Skeletal muscle satellite cell (primary cell): ENCODE data around the gene TTC28.
A peak's percentile ranks its signal among the peaks of the same experiment; 100 is the strongest.

ENCODE experiments used
- H3K27me3 ChIP-seq: 2 replicates; pipeline ENCODE4 v1.7.0; 2013; ENCODE audit warnings: low read length; ENCODE audit not compliant: control insufficient read depth, insufficient read depth
- H3K36me3 ChIP-seq: 2 replicates; pipeline ENCODE4 v1.7.0; 2013; ENCODE audit warnings: mild to moderate bottlenecking, control low read depth, low read length; ENCODE audit not compliant: insufficient read depth
- H3K4me1 ChIP-seq: 2 replicates; pipeline ENCODE4 v1.7.0; 2013; ENCODE audit warnings: low read length; ENCODE audit not compliant: control insufficient read depth, insufficient read depth
- H3K4me2 ChIP-seq: 2 replicates; pipeline ENCODE4 v1.7.0; 2013; ENCODE audit warnings: mild to moderate bottlenecking, low read length
- H3K4me3 ChIP-seq: 2 replicates; pipeline ENCODE4 v1.7.0; 2013; ENCODE audit warnings: low read length
- H3K9ac ChIP-seq: 2 replicates; pipeline ENCODE4 v1.7.0; 2013; ENCODE audit warnings: mild to moderate bottlenecking, low read depth, low read length, moderate library complexity
- H3K9me3 ChIP-seq: replicated peaks from 2 replicates; pipeline ENCODE4 v1.7.0; 2013; ENCODE audit warnings: mild to moderate bottlenecking, control low read depth, low read length

Gene TTC28

DNA sequence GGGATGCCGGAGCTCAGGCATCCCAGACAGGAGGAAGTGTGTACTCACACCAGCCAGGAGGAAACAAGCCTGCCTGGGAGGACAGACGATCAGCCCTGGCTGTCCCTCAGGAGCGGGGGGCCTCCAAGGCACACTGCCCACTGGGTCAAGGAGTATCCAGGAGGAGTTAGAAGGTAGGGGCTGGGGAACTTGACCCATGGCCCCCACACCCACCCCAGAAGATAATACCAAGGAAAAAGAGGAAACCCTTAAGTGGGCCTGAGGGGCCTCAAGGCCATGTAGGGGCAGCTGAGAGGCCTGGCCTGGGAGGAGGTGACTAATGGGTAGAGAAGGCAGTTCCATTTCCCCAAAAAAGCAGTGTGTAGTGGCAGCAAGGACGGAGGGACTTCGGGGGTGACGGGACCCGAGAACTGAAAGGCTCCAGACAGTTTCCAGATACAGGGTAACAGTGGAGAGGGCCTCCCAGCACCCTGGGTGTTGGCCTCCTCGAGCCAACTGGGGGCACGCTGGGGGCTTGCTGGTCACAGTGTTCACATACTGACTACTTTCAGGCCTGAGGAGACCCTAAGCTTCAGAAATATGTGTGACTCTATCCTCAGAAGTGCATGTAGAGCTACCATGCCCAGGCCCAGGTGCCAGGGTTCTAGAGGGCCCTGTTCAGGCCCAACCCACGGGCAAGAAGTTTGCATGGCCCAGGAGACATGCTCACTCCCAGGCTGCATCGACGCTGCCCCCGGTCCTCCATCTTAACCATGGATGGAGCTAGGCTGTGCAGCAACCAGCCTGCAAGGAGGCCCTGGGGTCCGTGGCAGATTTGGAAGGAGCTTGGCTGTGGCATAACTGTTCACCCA is 684.9 kb downstream of the TTC28 start:
- Histone ChIP-seq H3K27me3 (no peaks in the 10 kb centered on the region), H3K4me3 (no peak overlapping the region), H3K9me3 (no peaks in the 10 kb centered on the region), H3K9ac (no peak overlapping the region), H3K4me1 (peaks cover 4% of the 10 kb centered on the region), H3K4me2 (no peak overlapping the region), H3K36me3 (peaks cover 6% of the 10 kb centered on the region)

DNA sequence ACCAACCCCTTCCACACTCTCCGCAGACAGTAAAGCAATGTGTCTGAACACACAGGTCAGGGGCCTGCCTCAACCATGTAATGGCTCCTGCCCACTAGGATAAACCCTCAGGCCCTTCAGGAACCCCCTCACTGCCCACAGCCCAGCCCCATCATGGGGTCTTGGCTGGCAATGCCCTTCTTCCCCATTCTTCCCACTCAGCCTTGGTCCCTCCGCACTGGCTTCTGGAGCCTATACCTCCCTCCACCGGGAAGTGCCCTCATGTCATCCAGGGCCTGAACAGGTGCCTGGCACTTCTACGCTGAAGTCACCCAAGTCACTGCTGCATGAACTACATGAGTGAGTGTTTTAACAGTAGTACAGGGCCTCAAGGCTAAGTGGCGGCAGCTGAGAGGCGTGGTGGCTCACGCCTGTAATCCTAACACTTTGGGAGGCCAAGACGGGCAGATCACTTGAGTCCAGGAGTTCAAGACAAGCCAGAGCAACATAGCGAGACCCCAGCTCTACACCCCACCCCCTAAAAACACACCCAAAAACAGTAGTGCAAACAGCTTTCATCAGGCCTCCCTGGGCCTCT is 685.8 kb downstream of the TTC28 start:
- no peak overlapping the region for H3K9ac ChIP-seq
- peaks cover 6% of the 10 kb centered on the region for H3K36me3 ChIP-seq
- no peaks in the 10 kb centered on the region for H3K27me3 ChIP-seq
- H3K9me3 ChIP-seq: no peaks in the 10 kb centered on the region
- H3K4me1 ChIP-seq: peaks cover 4% of the 10 kb centered on the region
- H3K4me2 ChIP-seq: no peak overlapping the region
- H3K4me3 ChIP-seq: no peak overlapping the region

DNA sequence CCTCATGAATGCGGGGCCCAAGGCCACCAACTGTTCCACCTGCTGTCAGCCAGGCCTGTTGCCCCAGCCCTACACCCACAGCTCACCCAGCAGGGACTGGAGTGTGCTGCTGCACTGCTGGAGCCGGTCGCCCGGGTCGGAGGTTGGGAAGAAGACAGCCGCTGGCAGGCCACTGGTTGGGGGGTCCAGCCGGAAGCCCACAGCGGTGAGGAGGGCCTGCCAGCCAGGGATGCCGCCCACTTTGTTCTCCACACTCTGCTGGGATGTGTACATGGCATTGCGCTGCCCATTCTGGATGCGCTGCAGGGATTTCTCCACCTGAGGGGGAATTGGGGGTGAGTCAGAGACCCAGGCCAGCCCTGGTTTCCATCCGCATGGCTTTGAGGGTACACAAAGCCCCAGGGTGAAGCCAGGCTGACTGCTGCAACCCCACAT is 686.4 kb downstream of the TTC28 start:
- no peak overlapping the region for H3K4me3 ChIP-seq
- H3K9ac ChIP-seq: no peak overlapping the region
- H3K4me1 ChIP-seq: peaks cover 4% of the 10 kb centered on the region
- H3K27me3 ChIP-seq: no peaks in the 10 kb centered on the region
- H3K36me3 ChIP-seq: peaks cover 6% of the 10 kb centered on the region
- H3K4me2 ChIP-seq: no peak overlapping the region
- H3K9me3 ChIP-seq: no peaks in the 10 kb centered on the region

- Histone ChIP-seq H3K27me3 (no peaks in the 10 kb centered on the region), H3K9me3 (no peaks in the 10 kb centered on the region), H3K36me3 (peaks cover 6% of the 10 kb centered on the region), H3K4me3 (no peak overlapping the region), H3K4me2 (no peak overlapping the region), H3K9ac (no peak overlapping the region), H3K4me1 (peaks cover 10% of the 10 kb centered on the region)
Observed at GRCh38 chr22:27992294-27993165, 687.1 kb downstream of the TTC28 start.

DNA sequence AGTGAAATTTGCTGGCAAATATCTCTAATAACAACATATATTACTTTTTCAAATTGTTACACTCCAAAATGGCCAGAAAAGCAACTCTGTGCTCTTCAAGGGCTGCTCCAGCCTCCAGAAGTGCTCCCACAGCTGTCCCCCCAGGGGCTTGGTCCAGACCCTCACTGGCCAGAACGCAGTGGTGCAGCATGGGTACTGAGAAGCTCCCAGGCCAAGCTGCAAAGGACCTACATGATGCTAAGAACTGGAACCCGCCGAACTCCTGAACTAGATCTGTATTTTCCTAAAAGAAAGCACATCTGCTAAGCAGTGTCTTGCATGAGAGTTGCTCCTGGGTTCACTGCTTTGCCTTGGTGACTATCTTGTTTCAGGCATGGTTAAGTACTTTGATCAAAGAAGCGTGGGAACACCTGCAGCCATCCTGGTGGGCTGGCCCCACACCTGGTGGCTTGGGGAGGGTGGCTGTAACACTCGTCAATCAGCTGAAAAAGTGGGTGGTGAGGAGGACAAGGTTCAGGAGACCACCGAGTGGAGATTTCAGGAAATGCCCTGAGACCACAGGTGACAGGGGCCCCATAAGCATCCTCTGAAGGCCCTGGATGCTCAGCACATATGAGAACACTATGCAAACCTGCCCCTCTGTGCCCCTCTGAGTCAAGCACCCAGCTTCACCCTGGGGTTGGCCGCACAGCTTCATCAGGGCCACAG is 687.9 kb downstream of the TTC28 start:
- H3K36me3 ChIP-seq: peaks cover 6% of the 10 kb centered on the region
- no peak overlapping the region for H3K4me3 ChIP-seq
- H3K9ac ChIP-seq: no peak overlapping the region
- no peaks in the 10 kb centered on the region for H3K27me3 ChIP-seq
- no peak overlapping the region for H3K4me2 ChIP-seq
- H3K4me1 ChIP-seq: peaks cover 18% of the 10 kb centered on the region
- H3K9me3 ChIP-seq: no peaks in the 10 kb centered on the region

GRCh38 chr22:27990879-27991278 is 688.8 kb downstream of the TTC28 start:
- Histone ChIP-seq H3K27me3 (no peaks in the 10 kb centered on the region), H3K36me3 (peaks cover 6% of the 10 kb centered on the region), H3K4me1 (peaks cover 21% of the 10 kb centered on the region), H3K9ac (peak overlapping the region; percentile 12), H3K9me3 (no peaks in the 10 kb centered on the region), H3K4me2 (peak overlapping the region; percentile 62), H3K4me3 (no peak overlapping the region)

GRCh38 chr22:27990451-27990840 is 689.2 kb downstream of the TTC28 start:
- peaks cover 6% of the 10 kb centered on the region for H3K36me3 ChIP-seq
- H3K27me3 ChIP-seq: no peaks in the 10 kb centered on the region
- no peaks in the 10 kb centered on the region for H3K9me3 ChIP-seq
- H3K4me2 ChIP-seq: peak overlapping the region; percentile 62
- H3K4me1 ChIP-seq: peaks cover 21% of the 10 kb centered on the region
- H3K4me3 ChIP-seq: no peak overlapping the region
- H3K9ac ChIP-seq: no peak overlapping the region

- Histone ChIP-seq H3K4me1 (peaks cover 21% of the 10 kb centered on the region), H3K27me3 (no peaks in the 10 kb centered on the region), H3K9me3 (no peaks in the 10 kb centered on the region), H3K4me3 (no peak overlapping the region), H3K9ac (no peak overlapping the region), H3K4me2 (no peak overlapping the region), H3K36me3 (peaks cover 6% of the 10 kb centered on the region)
Observed at GRCh38 chr22:27989758-27990450, 689.7 kb downstream of the TTC28 start.

DNA sequence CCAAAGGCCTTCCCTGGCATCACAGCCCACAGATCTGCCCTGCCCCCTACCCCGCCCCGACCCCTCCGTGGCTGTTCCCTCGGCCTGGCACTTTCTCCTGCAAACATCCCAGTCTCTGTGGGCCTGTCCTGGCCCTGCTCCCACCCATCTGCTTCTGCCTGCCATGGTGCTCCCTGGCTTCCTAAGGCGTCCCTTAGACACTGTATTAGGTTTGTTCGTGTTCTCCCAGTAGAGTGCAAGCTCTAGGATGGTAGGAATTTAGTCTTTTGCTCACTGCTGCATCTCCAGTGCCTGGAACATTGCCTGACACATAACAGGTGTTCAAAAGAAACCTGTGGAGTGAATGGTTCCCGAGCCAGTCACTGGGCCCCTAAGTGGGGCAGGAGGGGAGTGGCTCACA is 690.9 kb downstream of the TTC28 start:
- Histone ChIP-seq H3K4me3 (no peak overlapping the region), H3K9me3 (no peaks in the 10 kb centered on the region), H3K4me2 (no peak overlapping the region), H3K36me3 (peaks cover 6% of the 10 kb centered on the region), H3K9ac (no peak overlapping the region), H3K4me1 (peaks cover 21% of the 10 kb centered on the region), H3K27me3 (no peaks in the 10 kb centered on the region)

- H3K9me3 ChIP-seq: no peaks in the 10 kb centered on the region
- no peak overlapping the region for H3K9ac ChIP-seq
- H3K4me1 ChIP-seq: peaks cover 21% of the 10 kb centered on the region
- no peaks in the 10 kb centered on the region for H3K27me3 ChIP-seq
- peaks cover 6% of the 10 kb centered on the region for H3K36me3 ChIP-seq
- H3K4me3 ChIP-seq: no peak overlapping the region
- H3K4me2 ChIP-seq: peak overlapping the region; percentile 0
Observed at GRCh38 chr22:27987557-27987956, 692.1 kb downstream of the TTC28 start.
